M059J (cell line): ENCODE measurements around the gene CMC4. TPM values are rescaled to one million over a fixed set of nuclear protein-coding genes. Genes with fewer than 3 reads are reported as not detected.

Experiments
- DNase-seq: peaks from one replicate; pipeline ENCODE4 v3.0.0-alpha.2; 2012; ENCODE audit warnings: low read depth
- total RNA-seq: library from RNA; depleted of rRNA; stranded (reverse); fragments of >200 nt; shearing (Covaris generic); gene quantifications from 2 replicates; pipeline ENCODE4 v1.2.3, GENCODE V29; 2014

Gene CMC4
- total RNA-seq, 1 experiment from 2014 or later: 57.6 TPM

- DNase-seq: no peak
These were observed 16.7 kb downstream of the CMC4 start for GRCh38 chrX:155054255-155054654.

- no peak for DNase-seq
These were observed 17.3 kb downstream of the CMC4 start for GRCh38 chrX:155053656-155054055.

- no peak for DNase-seq
These were observed 18.0 kb downstream of the CMC4 start for GRCh38 chrX:155052738-155053498.

- peak; percentile 59 for DNase-seq
These were observed 21.8 kb downstream of the CMC4 start for GRCh38 chrX:155048977-155049619.

GRCh38 chrX:155046811-155047528 is 24.0 kb downstream of the CMC4 start:
- DNase-seq: no peak

- DNase-seq: no peak
These were observed 24.7 kb downstream of the CMC4 start for GRCh38 chrX:155046129-155046810.

GRCh38 chrX:155035688-155036087 is 35.2 kb downstream of the CMC4 start:
- DNase-seq: no peak

- DNase-seq: no peak
These were observed 39.3 kb downstream of the CMC4 start for GRCh38 chrX:155031657-155032056.

- DNase-seq: peak; percentile 63
These were observed 42.1 kb downstream of the CMC4 start for GRCh38 chrX:155028877-155029291.

- DNase-seq: no peak
These were observed 42.8 kb downstream of the CMC4 start for GRCh38 chrX:155028129-155028528.

GRCh38 chrX:155027509-155028066 is 43.3 kb downstream of the CMC4 start:
- peak; percentile 83 for DNase-seq

- peak; percentile 97 for DNase-seq
These were observed 44.0 kb downstream of the CMC4 start, which contains the start of gene FUNDC2 for GRCh38 chrX:155026727-155027508. FUNDC2 (plus strand) TSS chrX:155026844; CDS start chrX:155026939, 95 bp downstream.

GRCh38 chrX:155026420-155026726 is 44.6 kb downstream of the CMC4 start:
- DNase-seq: no peak

GRCh38 chrX:155023907-155024833 is 46.8 kb downstream of the CMC4 start:
- DNase-seq: no peak

- DNase-seq: no peak
These were observed 48.4 kb downstream of the CMC4 start, which contains the start of gene F8 for GRCh38 chrX:155022585-155022984. F8 (minus strand) TSS chrX:155022723; CDS start chrX:155022552, 171 bp downstream.

- no peak for DNase-seq
These were observed 50.3 kb downstream of the CMC4 start for GRCh38 chrX:155020591-155020990.
